Measurements from ENCODE around the gene WDR26.
A peak's percentile ranks its signal among the peaks of the same experiment; 100 is the strongest.
"Not testable (repeated sequence)": the region's sequence is repeated elsewhere in the genome, so short reads cannot be mapped to it uniquely, and the experiment has no call there.

Gene WDR26

GRCh38 chr1:224433701-224434672, 610 bp downstream of the WDR26 start:
- peak; percentile 26 to 34 for DNase-seq

DNA sequence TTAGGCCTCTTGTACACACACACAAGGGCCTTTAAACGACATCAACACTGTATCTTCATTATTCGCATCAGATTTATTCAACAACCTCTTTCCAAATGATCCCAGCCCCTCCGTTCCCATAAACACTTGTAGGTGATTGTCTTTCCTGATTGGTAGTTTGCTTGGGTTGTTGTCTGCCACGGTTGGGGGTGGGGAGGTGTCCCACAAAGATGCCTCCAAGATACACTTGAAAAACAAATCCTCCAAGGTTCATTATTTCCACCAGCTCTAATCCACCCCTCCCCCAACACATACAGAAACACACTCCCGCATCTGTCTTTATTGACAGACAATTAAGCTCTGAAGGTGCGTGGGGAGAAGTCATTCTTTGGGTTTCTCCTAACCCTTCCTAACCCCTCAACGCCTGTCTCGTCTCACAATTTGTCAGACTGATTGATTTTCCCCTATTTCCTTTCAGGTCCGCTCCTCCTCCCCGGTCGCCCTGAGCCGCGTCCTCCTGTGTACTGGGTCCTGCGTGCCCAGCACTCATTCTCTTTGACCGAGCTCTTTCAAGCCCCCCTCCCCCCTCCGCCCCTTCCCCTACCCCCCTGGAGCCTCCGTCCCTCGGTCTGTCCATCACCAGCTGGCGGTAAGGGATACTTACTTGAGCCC, 1.4 kb downstream of the WDR26 start:
- DNase-seq, result peak; percentile 6 to 7

GRCh38 chr1:224432672-224433040, 1.9 kb downstream of the WDR26 start:
- DNase-seq, result no peak

- no peak for DNase-seq
These were observed 2.5 kb downstream of the WDR26 start for GRCh38 chr1:224432146-224432545.

GRCh38 chr1:224431726-224432125, 2.9 kb downstream of the WDR26 start:
- DNase-seq, result no peak

GRCh38 chr1:224430511-224431113, 4.0 kb downstream of the WDR26 start:
- DNase-seq, result peak in 1 of 2 experiments; percentile 12

- no peak for DNase-seq
These were observed 4.8 kb downstream of the WDR26 start for GRCh38 chr1:224429616-224430326.

GRCh38 chr1:224428713-224429112, 5.9 kb downstream of the WDR26 start:
- not testable (repeated sequence) for DNase-seq

DNA sequence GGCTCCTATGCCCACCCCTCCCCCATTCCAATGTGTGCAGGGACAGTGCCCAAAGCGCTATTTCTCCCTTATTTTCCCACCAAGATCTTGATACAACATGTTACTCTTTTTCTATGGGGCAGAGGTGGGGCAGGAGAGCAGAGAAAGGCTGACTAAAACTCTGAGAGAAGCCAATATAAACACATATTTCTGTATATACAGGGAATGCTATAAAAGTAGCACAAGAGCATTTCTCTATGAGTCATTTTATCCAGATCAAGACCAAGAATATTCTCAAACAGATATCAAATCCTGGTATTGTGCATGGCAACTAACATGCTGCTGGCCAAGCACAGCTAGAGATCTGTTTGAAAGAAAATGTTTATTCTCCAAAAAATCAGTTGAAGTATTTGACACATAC, 7.3 kb downstream of the WDR26 start:
- DNase-seq, result no peak

DNA sequence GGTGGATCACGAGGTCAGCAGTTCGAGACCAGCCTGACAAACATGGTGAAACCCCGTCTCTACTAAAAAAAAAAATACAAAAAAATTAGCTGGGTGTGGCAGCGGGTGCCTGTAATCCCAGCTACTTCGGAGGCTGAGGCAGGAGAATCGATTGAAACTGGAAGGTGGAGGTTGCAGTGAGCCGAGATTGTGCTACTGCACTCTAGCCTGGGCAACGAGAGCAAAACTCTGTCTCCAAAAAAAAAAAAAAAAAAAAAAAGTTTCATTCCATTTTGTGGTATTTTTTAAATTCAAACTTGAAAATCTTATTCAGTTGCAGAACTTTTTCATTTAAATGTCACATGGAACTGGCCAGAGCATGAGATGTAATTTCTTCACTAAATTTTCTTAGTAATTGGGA, 7.7 kb downstream of the WDR26 start:
- DNase-seq, result not testable (repeated sequence)

DNA sequence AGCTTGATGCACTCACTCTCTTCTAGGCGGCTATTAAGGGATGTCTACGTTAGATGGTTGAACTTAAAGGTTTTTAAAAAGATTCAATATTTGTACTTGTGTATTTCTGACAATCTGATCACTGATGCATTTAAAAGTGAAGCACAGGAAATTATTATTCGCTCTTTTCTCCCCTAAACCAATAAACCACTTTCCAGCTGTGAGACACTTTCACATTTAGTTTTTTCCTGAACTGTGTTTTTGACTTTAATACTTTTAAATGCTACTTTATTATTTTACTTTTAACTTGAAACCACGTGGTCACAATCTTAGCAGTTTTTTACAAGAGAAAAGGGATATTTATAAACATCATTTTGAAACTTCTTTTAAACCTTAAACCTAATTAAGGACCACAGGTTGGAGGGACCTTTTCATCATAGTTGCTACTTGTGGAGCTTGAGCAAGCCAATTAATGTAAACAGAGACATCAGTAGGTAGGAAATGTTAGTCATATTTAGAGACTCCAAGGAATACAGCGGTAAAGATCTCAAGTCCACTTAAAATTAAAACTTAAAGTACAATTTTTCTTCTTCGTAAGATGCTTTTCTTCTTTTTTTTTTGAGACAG, 9.2 kb downstream of the WDR26 start:
- no peak for DNase-seq

- no peak for DNase-seq
These were observed 14.5 kb downstream of the WDR26 start for GRCh38 chr1:224420106-224420505.

DNA sequence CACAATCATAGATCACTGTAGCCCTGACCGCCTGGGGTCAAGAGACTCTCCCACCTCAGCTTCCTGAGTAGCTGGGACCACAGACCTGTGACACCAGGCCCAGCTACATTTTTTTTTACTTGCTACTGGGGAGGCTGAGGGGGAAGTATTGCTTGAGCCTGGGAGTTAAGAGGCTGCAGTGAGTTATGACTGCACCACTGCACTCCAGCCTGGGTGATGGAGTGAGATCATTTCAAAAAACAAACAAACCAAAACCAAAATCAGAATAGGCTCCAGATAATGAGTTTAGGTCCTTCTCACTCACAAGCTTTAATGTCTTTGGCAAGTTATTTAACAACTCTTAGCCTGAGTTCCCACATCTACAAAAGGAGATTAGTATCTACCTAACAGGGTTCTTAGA, 22.8 kb downstream of the WDR26 start:
- no peak for DNase-seq

DNA sequence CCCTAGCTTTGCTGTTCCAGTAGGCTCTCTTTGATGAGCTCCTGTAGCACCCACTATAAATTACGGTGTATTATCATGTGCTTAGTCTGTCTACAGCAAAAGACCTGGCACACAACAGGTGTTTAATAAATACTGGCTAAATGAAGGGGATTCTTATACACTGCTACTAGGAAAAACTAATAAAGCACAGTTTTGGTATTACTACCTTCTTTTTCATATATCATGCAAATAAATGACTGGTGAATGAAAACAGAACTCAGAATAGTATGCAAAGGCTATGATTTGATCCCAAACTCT, 26.4 kb downstream of the WDR26 start:
- no peak for DNase-seq

DNA sequence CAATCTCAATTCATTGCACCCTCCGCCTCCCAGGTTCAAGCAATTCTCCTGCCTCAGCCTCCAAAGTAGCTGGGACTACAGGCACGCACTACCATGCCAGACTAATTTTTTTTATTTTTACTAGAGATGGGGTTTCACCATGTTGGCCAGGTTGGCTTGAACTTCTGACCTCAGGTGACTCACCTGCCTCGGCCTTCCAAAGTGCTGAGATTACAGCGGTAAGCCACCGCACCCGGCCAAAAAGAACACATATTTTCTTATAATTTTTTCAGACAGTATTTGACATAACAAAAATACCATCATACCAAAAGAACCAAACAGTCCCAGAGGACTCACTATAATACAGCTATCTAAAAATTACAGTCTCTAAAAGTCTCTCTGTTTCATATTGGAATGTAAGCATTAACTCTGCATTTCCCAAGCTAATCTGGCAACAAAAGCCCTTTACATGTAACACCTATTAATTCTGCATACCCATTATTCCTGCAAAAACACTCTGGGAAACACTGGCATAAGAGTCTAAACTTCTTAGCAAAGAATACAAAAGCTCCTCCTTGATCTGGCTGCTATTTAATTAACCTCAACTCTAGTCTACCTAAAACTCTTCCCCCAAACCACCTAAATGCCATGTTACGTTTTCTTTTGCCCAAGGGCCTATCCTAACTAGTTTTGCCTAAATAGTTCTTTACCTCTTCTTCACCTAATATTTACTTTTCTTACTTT, 26.9 kb downstream of the WDR26 start:
- DNase-seq, result no peak

DNA sequence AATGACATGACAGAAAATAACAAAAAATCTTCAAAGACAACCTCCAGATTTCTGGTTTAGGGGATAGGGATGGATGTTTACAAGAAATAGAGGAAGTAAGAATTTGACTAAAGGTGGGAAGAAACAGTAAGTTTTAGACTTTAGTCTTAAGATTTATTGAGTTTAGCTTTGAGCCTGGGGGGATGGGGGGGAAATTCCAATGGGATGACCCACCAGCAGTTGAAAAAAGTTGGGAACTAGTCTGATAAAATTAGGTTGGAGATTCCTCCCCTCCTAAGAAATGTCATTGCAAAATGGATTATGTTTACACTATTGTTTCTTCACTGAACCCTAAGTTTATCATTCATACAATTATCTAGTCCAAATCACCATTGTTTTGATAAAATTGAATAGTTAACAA, 28.4 kb downstream of the WDR26 start:
- no peak for DNase-seq

DNA sequence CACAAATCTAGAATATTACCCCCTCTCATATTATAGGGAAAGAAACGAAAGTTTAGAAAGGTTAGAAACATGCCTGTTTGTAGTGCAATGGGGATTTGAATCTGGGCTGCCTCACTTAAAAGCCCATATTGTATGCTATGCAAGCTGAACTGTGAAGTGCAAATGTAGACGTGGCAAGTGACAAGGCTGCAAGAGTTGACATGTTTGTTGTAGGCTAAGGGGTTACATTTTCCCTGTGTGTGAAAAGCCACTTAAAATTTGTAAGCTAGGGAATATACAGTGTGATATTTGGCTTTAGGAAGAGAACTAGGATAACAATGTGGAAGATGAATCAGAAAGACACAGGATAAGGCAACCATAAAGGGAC, 29.0 kb downstream of the WDR26 start:
- DNase-seq, result no peak

DNA sequence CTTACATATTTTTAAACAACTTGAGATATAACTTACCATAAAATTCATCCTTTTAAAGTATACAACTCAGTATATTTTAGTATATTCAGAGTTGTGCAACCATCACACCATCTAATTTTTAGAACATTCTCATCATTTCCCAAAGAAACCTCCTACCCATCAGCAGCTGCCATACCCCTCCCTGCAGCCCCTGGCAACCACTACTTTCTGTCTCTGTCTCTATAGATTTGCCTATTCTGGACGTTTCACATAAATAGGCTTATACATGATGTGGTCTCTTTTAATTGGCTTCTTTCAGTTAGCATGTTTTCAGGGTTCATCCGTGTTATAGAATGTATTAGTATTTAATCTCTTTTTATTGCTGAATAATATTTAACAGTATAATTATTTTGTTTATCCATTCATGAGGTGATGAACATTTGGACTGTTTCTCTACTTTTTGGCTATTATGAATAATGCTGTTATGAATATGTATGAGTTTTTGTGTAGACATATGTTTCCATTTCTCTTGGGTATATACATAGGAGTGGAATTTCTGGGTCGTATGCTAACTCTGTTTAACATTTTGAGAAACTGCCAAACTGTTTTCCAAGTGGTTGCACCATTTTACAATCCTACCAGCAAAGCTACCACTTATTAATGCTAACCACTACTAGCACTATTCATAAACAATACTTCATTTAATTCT, 29.5 kb downstream of the WDR26 start:
- DNase-seq, result no peak

DNA sequence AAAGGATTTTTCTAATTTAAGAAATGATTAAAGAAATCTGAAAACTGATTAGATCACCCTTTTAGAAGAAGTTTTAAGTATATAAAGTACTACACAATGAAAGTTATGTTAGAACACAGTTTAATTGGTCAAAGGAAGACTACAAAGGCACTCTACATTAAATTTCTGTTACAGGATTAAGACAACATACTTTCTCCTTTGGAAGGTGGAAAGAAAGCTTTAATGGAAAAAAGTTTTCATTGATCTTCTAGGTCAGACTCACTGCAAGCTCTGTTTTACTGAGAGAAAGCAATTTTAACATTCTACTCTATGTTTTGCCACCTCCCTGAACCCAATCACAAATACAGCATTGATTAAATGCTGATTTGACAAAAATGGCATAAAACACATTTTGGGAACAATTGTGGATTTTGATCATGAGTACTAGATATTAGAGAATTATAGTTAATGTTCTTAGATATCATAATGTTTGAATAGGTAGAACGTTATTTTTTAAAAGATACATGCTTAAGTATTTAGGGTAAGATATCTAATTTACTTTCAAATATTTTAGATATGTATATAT, 32.0 kb downstream of the WDR26 start:
- no peak for DNase-seq

- DNase-seq, result no peak
These were observed 34.7 kb downstream of the WDR26 start for GRCh38 chr1:224399887-224400286.

DNA sequence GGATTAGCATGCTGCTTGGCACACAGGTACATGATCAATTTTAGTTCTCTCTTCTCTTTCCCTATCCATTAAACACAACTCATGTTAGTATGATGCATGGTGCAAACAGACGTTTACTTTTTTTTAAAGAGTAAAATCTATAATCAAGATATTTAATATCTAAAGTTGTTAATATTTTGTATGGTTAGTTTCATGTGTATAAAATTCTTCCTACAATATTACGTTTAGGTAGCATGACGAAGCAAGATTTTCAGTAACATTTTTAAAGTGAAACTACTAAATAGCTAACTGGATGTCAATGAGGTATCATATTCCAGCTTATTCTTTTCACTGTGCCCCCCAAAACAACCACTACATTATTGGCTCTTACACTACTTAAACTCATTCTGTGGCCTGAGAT, 41.3 kb downstream of the WDR26 start:
- DNase-seq, result no peak
